GM19238 (cell line): ENCODE results near the gene ZNF605.
"Not testable (repeated sequence)": the region's sequence is repeated elsewhere in the genome, so short reads cannot be mapped to it uniquely, and the experiment has no call there.

Experiments used
- DNase-seq: peaks from one replicate; pipeline ENCODE4 v3.0.0; 2011; ENCODE audit warnings: low spot score; ENCODE audit not compliant: insufficient read length

ZNF605 gene

GRCh38 chr12:132908145-132909029 lies 47.7 kb downstream of the ZNF605 start:
- peak; percentile 62 for DNase-seq

- DNase-seq = not testable (repeated sequence)
Observed at GRCh38 chr12:132907789-132908144, 48.3 kb downstream of the ZNF605 start.

- no peak for DNase-seq
Observed at GRCh38 chr12:132907216-132907615, 48.9 kb downstream of the ZNF605 start.

- DNase-seq = peak; percentile 16
Observed at GRCh38 chr12:132904718-132905328, 51.3 kb downstream of the ZNF605 start.

GRCh38 chr12:132899033-132899432 lies 57.1 kb downstream of the ZNF605 start:
- no peak for DNase-seq

- no peak for DNase-seq
Observed at GRCh38 chr12:132888852-132889251, 67.3 kb downstream of the ZNF605 start.

- peak; percentile 97 for DNase-seq
Observed at GRCh38 chr12:132887513-132888351, 68.4 kb downstream of the ZNF605 start, which contains the start of gene CHFR. TSS of gene CHFR (minus strand) at chr12:132887605. CDS start at chr12:132887328, 277 bp downstream.

GRCh38 chr12:132886529-132887477 lies 69.3 kb downstream of the ZNF605 start:
- no peak for DNase-seq

- DNase-seq = no peak
Observed at GRCh38 chr12:132881818-132882217, 74.3 kb downstream of the ZNF605 start.

GRCh38 chr12:132874620-132875019 lies 81.5 kb downstream of the ZNF605 start:
- not testable (repeated sequence) for DNase-seq

GRCh38 chr12:132874175-132874574 lies 81.9 kb downstream of the ZNF605 start:
- DNase-seq = no peak

- DNase-seq = no peak
Observed at GRCh38 chr12:132873724-132874123, 82.4 kb downstream of the ZNF605 start.

GRCh38 chr12:132872975-132873421 lies 83.1 kb downstream of the ZNF605 start:
- DNase-seq = no peak

GRCh38 chr12:132872073-132872855 lies 83.8 kb downstream of the ZNF605 start:
- no peak for DNase-seq

- no peak for DNase-seq
Observed at GRCh38 chr12:132869551-132869950, 86.6 kb downstream of the ZNF605 start.
